Measurements from ENCODE around the gene FZR1. TPM values are rescaled to one million over a fixed set of nuclear protein-coding genes. Genes with fewer than 3 reads are reported as not detected.
A peak's percentile ranks its signal among the peaks of the same experiment; 100 is the strongest.

The FZR1 gene
- total RNA-seq, 1 donor = 36.6 TPM

DNA sequence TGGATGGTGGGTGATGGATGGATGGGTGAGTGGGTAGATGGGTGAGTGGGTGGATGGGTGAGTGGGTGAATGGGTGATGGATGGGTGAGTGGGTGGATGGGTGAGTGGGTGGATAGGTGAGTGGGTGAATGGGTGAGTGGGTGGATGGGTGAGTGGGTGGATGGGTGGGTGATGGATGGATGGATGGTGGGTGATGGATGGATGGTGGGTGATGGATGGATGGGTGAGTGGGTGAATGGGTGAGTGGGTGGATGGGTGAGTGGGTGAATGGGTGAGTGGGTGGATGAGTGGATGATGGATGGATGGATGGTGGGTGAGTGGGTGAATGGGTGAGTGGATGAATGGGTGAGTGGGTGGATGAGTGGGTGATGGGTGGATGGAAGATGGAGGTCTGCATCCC lies 28.6 kb upstream of the FZR1 start:
- no peaks in the 10 kb centered on the region for H3K36me3 ChIP-seq (ENCODE audit: insufficient read depth, low read length)
- H3K9me3 ChIP-seq (ENCODE audit: low read depth, low read length) = no peaks in the 10 kb centered on the region
- no peak for TF ChIP-seq CTCF (IDR thresholded peaks at IDR 0.05; ENCODE audit: extremely low read depth, low read depth, low read length)
- no peak for DNase-seq (ENCODE audit: insufficient read length, low spot score, missing footprints)
- H3K27me3 ChIP-seq (ENCODE audit: insufficient read depth, low read length) = peaks cover 33% of the 10 kb centered on the region
- no peak overlapping the region for H3K4me2 ChIP-seq (ENCODE audit: insufficient read depth, low read length)
- no peak overlapping the region for H3K27ac ChIP-seq (ENCODE audit: low read depth, low read length)
- no peak overlapping the region for H3K4me3 ChIP-seq (ENCODE audit: insufficient read depth, low read length)
- H3K79me2 ChIP-seq (ENCODE audit: insufficient read depth, low read length) = no peaks in the 10 kb centered on the region
- H2AFZ ChIP-seq (ENCODE audit: low read length) = no peak overlapping the region
- no peaks in the 10 kb centered on the region for H3K4me1 ChIP-seq (ENCODE audit: insufficient read depth, low read length)
- H4K20me1 ChIP-seq (ENCODE audit: insufficient read depth, low read length) = peaks cover under 1% of the 10 kb centered on the region

GRCh38 chr19:3477951-3478350 lies 28.2 kb upstream of the FZR1 start:
- no peaks in the 10 kb centered on the region for H3K9me3 ChIP-seq (ENCODE audit: low read depth, low read length)
- H3K4me3 ChIP-seq (ENCODE audit: insufficient read depth, low read length) = no peak overlapping the region
- DNase-seq (ENCODE audit: insufficient read length, low spot score, missing footprints) = peak; percentile 85
- no peak for TF ChIP-seq CTCF (IDR thresholded peaks at IDR 0.05; ENCODE audit: extremely low read depth, low read depth, low read length)
- no peak overlapping the region for H3K4me2 ChIP-seq (ENCODE audit: insufficient read depth, low read length)
- no peak overlapping the region for H3K27ac ChIP-seq (ENCODE audit: low read depth, low read length)
- no peaks in the 10 kb centered on the region for H3K36me3 ChIP-seq (ENCODE audit: insufficient read depth, low read length)
- H4K20me1 ChIP-seq (ENCODE audit: insufficient read depth, low read length) = no peaks in the 10 kb centered on the region
- no peak overlapping the region for H2AFZ ChIP-seq (ENCODE audit: low read length)
- peaks cover 37% of the 10 kb centered on the region for H3K27me3 ChIP-seq (ENCODE audit: insufficient read depth, low read length)
- H3K4me1 ChIP-seq (ENCODE audit: insufficient read depth, low read length) = no peaks in the 10 kb centered on the region
- H3K79me2 ChIP-seq (ENCODE audit: insufficient read depth, low read length) = no peaks in the 10 kb centered on the region

GRCh38 chr19:3478409-3479176 lies 27.5 kb upstream of the FZR1 start:
- TF ChIP-seq CTCF (IDR thresholded peaks at IDR 0.05; ENCODE audit: extremely low read depth, low read depth, low read length) = no peak
- Histone ChIP-seq H3K79me2 (ENCODE audit: insufficient read depth, low read length) (no peaks in the 10 kb centered on the region), H3K36me3 (ENCODE audit: insufficient read depth, low read length) (no peaks in the 10 kb centered on the region), H2AFZ (ENCODE audit: low read length) (no peak overlapping the region), H3K27me3 (ENCODE audit: insufficient read depth, low read length) (peaks cover 43% of the 10 kb centered on the region), H3K9me3 (ENCODE audit: low read depth, low read length) (no peaks in the 10 kb centered on the region), H3K4me3 (ENCODE audit: insufficient read depth, low read length) (no peak overlapping the region), H4K20me1 (ENCODE audit: insufficient read depth, low read length) (no peaks in the 10 kb centered on the region), H3K27ac (ENCODE audit: low read depth, low read length) (no peak overlapping the region), H3K4me1 (ENCODE audit: insufficient read depth, low read length) (no peaks in the 10 kb centered on the region), H3K4me2 (ENCODE audit: insufficient read depth, low read length) (no peak overlapping the region)
- no peak for DNase-seq (ENCODE audit: insufficient read length, low spot score, missing footprints)

DNA sequence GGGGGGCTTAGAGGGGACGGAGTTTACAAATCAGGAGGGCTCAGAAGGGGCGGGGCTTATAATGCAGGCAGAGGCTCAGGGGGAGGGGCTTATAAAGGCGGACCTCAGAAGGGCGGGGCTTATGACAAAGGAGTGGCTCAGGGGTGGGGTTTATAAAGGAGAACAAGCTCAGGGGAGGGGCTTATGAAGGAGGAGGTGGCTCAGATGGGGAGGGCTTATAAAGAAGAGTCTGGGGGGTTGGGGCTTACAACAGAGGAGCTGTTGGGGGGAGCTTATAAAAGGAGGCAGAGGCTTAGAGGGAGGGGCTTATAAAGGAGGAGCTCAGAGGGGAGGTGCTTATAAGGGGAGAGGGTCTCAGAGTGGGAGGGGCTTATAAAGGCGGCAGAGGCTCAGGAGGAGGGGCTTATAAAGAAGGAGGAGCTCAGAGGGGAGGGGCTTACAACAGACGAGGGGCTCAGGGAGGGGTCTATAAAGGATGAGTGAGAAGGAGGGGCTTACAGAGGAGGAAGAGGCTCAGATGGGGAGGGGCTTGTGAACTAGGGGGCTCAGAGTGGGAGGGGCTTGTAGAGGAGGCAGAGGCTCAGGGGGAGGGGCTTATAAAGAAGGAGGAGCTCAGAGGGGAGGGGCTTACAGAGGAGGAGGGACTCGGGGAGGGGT lies 26.8 kb upstream of the FZR1 start:
- no peaks in the 10 kb centered on the region for H3K9me3 ChIP-seq (ENCODE audit: low read depth, low read length)
- DNase-seq (ENCODE audit: insufficient read length, low spot score, missing footprints) = peak; percentile 86
- H3K27me3 ChIP-seq (ENCODE audit: insufficient read depth, low read length) = peaks cover 48% of the 10 kb centered on the region
- H3K4me2 ChIP-seq (ENCODE audit: insufficient read depth, low read length) = no peak overlapping the region
- no peaks in the 10 kb centered on the region for H3K4me1 ChIP-seq (ENCODE audit: insufficient read depth, low read length)
- no peak overlapping the region for H3K27ac ChIP-seq (ENCODE audit: low read depth, low read length)
- H3K36me3 ChIP-seq (ENCODE audit: insufficient read depth, low read length) = no peaks in the 10 kb centered on the region
- no peak overlapping the region for H2AFZ ChIP-seq (ENCODE audit: low read length)
- no peaks in the 10 kb centered on the region for H4K20me1 ChIP-seq (ENCODE audit: insufficient read depth, low read length)
- no peaks in the 10 kb centered on the region for H3K79me2 ChIP-seq (ENCODE audit: insufficient read depth, low read length)
- no peak overlapping the region for H3K4me3 ChIP-seq (ENCODE audit: insufficient read depth, low read length)
- no peak for TF ChIP-seq CTCF (IDR thresholded peaks at IDR 0.05; ENCODE audit: extremely low read depth, low read depth, low read length)
